HG03457 (cell line): Measurements from ENCODE around the gene MRPS34.
"Not testable (repeated sequence)": the region's sequence is repeated elsewhere in the genome, so short reads cannot be mapped to it uniquely, and the experiment has no call there.

Experiments
- ATAC-seq: cut with Tn5 transposase; IDR thresholded peaks from one replicate; pipeline ENCODE4 v1.9.1; 2021; ENCODE audit warnings: moderate number of reproducible peaks; ENCODE audit not compliant: unreplicated experiment

MRPS34 gene

DNA sequence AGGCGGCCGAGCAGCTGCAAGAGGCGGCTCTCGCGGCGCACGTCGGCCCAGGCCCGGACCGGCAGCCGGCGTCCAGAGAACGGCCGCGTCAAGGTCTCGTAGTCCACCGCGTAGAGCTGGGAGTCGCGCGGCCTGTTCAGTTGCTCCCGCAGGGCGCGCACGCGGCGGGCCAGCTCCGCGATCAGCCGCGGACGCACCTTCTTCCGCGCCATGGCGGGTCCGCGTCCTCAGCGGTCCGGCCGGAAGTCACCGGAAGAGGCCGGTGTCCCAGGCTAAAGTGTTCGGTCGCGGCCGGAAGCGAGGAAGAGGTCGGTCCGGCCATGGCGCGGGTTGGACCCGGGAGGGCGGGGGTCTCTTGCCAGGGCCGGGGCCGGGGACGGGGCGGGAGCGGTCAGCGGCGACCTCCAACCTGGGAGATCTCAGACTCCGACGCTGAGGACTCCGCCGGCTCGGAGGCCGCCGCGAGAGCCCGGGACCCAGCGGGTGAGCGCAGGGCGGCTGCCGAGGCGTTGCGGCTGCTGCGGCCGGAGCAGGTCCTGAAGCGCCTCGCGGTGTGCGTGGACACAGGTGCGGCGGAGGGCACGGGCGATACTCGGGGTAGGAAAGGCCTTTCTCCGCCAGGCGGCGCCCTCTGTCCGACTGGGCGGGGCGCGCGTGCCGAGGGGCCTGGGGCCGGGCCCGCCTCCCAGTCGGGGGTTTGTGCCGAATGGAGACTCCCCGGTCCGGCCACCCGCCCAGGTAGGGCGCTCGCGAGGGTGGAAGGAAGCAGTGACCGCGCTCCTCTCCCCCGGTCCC lies at the start of gene MRPS34:
Gene MRPS34, minus strand, starts transcription at position 227 of the 795 bp plus-strand sequence. Its CDS starts 15 bp downstream, at position 212.
- no peak for ATAC-seq

DNA sequence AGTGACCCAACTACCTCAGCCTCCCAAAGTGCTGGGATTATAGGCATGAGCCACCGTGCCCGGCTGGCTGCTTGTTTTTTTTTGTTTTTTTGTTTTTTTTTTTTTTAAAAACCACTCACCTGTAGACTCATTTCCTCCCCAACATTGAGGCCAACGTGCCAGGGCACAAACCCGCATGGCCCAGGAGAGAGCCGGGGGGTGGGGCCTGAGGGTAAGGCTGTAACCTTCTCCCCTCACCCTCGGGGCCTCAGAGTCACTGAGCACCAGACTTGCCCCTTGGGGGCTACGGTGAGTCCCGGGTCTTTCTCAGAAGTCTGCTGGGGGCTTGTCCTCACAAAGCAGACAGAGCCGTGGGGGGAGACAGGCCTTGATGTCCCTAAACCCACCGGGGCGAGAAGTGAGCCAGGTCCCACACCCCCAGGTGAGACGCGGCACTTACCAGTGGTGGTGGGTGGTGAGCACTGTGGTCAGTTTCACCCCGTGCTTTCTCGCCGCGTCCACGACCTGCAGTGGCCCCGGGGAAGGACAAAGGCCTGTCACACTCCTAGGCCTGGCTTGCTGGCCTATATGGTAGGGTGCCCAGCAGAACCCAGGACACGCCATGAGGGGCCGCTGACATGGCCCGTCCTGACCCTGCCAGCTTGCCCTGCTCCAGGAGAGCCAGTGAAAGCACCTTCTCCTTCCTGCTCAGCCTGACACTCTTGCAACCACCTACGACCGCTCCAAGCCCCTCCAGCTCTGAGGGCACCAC lies 49.1 kb upstream of the MRPS34 start:
- no peak for ATAC-seq

DNA sequence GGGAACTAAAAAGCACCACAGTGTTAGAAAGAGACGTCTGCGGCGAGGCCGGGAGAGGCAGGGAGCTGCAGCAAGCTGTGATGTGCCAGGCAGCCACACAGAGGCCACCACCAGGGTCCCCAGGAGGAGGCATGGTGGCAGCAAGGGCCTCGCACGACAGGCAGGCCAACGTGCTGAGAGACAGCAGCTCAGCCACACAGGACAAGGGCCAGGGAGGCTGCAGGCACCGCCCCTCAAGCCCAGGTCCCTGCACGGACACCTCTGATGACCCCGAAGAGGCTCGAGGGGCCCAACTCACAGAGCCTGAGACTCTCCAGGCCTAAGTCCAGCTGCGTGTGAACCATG lies 48.0 kb upstream of the MRPS34 start:
- no peak for ATAC-seq

DNA sequence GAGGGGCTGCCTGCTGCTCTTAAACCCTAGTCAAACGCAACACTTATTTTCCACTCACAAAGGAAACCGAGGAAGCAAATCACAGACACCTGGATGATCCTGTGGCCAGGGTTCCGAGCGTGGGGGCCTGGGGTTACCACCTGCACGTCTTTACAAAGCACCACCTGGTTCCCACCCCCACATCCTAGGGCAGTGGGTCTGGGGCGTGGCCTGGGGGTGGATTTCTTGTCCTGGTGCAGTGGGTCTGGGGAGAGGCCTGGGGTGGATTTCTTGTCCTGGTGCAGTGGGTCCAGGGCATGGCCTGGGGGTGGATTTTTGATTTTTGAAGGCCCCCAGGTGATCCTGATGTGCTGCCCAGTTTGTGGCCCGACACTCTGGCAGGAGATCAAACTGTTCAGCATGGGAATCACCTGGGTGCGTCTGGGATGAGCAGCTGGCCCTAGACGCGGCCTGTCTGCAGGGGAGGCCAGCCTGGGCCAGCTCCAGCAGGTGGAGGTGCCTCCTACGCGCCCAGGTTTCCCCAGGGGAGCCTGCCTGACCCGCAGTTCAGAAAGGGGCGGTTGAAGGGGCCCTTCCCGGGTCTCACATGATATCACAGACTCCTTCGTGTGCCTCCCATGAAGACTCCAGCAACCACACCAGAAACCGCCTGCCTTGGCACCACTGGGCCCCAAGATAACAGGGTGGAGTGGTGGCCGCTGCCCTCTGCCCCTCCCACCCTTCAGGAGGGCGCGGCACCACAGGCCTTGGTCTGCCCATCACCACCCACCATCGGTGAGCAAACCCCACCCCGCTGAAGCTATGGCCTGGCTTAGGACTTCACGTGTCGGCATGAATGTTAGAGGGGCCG lies 47.4 kb upstream of the MRPS34 start:
- ATAC-seq = no peak

DNA sequence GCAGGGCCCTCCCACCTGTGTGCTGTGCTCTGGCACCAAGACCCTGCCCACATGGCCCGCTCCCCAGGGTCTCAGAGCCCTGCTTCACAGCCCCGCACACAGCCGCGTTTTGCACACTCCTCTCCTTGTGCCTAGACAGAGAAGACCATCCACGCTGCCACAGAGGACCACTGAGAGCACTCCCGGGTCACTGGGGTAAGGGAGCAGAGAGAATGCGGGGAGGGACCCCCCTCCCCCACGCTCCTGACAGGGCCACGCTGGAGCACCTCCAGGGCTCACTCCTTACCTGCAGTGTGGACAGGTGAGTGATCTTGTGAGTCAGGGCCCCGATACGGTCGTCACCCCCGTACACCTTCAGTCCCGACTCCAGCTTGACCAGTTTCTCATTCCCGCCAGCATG lies 46.7 kb upstream of the MRPS34 start:
- no peak for ATAC-seq

DNA sequence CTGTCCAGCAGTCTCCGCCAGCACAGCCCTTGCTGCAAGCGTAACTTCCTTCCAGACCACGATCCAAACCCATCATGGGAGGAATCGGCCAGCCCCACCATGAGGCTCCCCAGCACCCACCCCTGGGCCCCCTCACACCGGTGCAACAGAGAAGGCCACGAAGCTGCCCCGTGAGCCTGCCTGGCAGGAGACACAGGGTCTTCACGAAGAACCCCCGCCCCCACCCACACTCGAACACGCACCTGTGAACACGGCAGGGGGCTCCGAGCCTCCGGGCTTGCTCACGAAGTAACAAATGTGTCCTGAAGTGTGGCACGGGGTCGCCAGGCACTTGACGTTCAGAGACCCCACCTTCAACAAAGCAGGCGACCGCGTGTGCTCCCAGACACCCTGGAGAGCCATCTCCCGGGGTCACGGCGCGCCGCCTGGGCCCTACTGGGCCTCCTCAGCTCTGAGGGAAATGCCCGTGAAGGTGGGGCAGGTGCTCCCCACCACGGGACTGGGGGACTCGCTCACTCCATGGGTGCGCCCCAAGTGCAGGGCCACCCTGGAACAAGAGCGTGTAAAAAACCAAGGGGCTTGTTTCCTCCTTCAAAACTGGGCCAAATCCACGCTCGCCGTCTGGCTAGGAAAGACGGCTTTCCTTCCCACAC lies 46.1 kb upstream of the MRPS34 start:
- no peak for ATAC-seq

DNA sequence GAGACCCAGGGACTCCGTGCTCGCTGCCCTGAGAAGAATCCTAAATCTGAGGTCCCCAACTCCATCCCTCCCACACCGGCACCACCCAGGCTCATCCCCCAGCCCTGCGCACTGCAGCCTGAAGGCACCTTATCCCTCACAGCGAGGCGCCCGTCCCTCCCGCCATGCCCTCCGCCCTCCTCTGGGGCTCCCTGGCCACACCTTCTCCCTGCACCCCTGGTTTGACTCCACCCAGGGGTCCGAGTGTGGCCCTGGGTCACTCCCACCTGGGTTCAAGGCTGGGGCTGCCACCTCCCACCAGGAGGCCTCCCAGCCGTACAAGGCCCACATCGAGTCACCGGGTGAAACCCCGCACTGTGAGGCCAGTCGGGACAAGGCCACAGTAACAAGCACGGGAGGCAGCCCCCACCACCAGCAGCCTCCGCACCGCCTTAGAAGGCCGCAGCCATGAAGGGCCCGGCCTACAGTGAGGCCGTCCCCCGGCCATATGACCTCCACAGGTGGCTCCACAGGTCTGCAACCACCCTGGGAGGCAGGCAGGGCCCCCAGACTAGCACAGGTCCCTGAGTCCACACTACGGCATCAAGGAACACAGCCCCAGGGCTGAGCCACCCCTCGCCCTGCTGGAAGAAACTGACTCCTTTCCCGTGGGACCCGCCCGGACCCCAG lies 45.4 kb upstream of the MRPS34 start:
- ATAC-seq = no peak

DNA sequence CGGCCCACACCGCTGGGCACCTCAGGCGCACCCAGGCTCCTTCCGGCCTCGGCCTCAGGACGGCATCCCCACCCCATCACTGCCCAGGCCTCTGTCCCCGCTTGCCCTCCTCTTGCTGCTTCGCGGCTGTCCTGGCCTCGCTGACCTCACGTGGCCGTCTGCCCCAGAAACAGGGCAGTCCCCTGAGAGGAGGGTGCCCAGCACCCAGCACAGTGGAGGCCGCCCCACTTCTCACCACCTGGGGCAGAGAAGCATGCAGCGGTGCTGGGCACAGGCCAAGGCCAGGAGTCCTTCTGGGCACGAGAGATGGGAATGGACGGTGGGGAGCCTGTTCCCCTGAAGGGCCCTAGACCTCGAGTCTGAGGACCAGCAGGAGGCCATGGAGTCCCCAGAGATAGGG lies 44.8 kb upstream of the MRPS34 start:
- ATAC-seq = no peak

DNA sequence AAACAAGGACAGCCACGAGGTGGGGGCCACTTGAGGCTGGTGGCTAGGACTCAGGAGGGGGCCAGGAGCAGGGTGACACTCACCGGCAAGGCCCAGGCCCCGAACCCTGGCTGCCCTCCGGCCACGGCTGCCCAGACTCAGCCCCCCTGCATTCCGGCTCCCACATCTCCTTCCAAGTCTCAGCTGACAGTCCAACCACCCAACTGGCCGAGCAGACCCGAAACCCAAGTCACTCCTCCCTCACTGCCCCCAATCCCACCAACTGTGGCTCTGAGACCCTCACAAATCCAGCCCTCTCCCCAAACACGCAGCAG lies 44.3 kb upstream of the MRPS34 start:
- no peak for ATAC-seq

DNA sequence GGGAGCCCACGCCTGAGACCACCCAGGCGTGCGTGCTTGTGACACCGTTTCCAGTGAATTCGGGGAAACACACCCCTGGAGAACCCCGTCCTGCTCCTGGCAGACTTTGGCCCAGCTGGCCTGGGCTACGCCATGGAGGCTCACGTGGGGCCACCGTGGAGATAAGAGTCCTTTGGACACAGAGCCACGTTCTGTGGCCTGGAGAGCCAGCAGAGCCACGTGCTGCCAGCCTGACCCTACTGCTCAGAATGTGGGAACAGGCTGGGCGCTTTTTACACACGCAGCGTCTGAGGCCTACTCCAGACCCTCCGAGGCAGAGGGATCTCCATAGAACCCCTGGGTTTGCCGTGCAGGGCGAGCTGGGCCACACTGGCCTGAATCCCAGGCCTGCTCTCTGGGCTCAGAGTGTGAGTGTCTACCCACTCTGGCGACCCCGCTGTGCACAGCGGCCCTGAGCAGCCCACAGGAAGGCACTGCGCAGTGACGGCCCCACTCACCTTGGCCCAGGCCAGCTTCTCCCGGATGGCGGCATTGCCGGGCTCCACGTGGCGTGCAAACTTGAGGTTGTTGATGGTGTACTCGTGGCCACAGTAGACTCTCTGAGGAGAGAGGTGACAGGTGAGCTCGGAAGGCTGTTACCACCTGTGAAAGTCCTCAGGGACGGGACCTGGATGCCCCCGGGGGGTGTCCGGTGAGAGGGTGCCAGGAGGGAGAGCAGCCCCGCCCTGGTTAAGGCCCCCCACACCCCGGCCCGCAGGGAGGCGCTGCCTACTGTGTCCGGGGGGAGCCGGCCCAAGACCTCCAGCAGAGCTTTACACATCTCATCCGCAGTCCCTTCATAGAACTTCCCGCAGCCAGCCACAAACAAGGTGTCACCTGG lies 43.7 kb upstream of the MRPS34 start:
- no peak for ATAC-seq

DNA sequence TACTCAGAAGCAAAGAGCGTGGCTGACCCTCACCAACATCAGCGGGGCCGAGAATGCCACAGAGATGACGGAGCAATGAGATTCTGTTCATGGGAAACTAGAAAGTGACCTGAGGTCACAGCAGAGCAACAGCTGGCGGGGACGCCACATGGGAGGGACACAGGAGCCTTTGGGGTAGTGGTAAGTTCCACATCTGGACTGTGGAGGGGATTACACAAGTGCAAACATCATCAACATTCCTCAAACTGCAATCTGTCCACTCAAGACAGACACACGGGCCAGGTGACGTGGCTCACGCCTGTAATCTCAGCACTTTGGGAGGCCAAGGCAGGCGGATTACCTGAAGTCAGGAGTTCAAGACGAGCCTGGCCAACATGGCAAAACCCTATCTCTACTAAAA lies 42.5 kb upstream of the MRPS34 start:
- ATAC-seq = no peak

DNA sequence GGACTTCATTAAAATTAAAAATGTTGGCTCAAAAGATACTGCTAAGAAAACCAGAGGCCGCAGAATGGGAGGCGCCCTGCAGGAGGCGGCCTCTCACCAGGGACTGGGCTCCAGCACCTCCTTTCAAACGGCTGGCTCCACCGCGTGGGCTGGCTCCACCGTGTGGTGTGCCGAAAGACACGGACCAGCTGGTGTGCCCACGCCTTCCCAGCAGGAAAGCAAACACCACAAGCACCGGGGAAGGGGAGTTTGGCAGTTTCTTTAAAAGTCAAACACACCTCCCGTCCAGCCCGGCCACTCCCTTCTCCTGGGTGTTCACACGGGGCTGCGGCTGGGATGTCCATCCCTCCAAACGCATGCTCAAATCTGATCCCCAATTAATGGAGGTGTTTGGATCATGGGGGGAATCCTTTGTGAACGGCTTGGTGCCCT lies 39.8 kb upstream of the MRPS34 start:
- no peak for ATAC-seq

DNA sequence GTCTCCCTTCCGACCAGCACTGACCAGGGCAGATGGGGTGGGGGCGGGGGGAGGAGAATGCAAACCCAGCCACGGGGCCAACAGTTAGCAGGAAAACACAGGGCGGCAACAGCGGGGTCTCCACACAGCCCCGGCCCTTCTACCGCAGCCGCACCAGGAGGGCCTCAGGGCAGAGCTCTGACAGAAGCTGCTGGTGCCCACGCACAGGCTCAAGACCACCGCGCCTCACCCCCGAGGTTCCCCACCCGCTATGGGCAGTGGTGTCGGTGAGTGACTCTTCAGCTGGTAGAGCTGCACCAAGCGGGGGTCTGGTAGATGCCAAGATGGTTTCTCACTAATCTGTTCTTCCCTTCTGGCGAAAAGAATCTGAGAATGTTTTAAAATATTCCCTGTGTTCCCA lies 37.6 kb upstream of the MRPS34 start:
- no peak for ATAC-seq

DNA sequence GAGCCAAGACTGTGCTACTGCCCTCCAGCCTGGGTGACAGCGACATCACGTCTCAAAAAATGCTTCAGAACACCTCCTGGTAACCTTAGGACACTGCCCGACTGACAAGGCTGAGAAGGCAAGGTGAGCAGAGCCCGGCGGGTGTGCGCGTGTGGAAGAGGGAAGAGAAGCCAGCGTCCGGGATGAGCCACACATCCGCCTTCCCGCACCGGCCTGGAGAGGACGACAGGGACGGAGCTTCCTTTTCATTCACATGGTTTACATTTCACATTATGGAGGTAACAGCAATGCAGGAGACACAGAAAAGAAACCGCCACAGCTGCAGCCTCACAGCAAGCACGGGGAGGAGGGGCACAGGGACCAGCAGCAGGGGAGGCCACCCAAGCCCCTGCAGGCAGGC lies 37.2 kb upstream of the MRPS34 start:
- ATAC-seq = no peak

DNA sequence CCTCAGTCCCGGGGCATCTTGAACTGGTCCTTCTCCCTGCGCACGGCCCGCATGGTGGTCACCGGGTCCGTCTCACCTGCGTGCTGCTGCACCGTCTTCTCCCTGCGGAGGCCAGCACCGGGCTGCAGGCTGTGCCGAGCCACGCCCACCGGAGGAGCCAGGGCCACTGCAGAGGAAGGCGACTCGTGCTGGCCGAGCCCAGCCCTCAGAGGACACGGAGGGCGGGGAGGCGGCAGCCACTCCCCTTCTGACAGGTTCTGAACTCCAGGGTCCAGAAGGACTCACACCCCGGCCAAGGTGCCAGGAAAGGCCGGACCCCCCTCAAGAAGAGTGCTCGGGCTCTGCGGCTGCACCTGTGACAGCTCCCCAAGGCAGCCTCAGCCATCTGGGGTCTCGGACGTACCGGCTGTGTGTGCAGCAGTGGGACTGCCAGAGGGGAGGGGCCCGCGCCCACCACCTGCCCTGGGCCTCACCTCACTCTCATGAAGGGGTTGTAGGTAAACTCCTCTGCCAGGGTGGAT lies 36.4 kb upstream of the MRPS34 start:
- ATAC-seq = no peak

DNA sequence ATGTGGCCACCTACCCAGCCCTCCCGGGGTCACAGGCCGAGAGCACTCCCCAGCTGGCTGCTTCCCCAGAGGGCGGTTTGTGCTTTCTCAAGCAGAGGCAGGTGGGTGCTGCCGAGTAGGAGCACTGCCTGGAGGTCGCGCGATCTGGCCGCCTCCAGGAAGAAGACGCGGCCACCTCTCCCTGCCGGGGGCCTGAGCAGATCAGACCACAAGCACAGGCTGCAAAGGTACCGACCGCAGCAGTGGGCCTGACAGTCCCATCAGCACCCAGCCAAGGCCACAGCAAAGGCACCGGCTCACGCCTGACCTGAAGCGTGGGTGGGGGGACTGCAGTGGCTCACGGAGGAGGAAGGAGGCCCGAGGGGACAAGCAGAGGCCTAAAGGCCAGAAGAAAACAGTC lies 35.8 kb upstream of the MRPS34 start:
- no peak for ATAC-seq

DNA sequence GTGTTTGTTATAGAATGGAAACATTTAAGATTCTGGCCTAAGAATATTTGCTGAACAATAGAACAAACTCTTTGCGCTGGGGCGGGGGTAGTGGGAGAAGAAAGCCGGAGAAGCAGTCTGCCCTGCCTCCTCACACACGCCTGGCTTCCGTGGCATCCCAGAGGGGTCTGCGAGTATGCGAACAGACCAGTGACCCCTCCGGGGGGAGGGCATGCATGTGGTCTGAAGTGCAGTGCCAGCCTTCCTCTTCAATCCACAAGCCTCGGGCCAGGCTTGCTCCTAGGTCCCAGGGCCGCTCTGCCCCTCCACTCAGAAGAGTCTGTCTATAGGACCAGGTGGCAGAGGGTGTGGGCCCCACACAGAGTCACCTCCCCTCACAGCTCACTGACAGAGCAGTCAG lies 34.7 kb upstream of the MRPS34 start:
- ATAC-seq = no peak

DNA sequence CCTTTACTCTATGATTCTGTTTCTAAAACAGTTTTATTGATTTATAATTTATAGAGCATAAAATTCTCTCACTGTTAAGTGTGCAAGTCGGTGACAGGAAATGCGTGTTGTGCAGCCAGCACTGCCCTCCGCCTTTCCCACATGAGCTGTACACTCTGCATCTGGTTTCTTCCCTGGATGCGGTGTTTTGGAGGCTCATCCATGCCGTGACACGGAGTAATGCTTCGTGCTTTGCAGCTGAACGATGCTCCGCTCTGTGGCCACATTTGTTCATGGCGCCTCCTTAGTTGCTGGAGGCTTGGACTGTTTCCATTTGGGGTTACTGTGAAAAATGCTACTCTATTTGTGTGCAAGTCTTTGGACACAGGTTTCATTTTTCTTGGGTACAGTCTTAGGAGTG lies 27.8 kb upstream of the MRPS34 start:
- ATAC-seq = no peak

DNA sequence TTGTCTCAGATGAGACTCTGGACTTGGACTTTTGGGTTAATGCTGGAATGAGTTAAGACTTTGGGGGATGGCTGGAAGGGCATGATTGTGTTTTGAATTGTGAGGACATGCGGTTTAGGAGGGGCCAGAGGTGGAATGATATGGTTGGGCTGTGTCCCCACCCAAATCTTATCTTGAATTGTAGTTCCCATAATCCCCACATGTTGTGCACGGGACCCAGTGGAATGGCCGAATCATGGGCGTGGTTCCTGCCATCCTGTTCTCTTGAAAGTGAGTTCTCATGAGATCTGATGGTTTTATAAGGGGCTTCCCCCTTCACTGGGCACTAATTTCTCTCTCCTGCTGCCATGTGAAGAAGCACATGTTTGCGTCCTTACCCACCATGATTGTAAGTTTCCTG lies 26.3 kb upstream of the MRPS34 start:
- not testable (repeated sequence) for ATAC-seq
